ENCODE results near the gene UBR2. TPM values are rescaled to one million over a fixed set of nuclear protein-coding genes. Genes with fewer than 3 reads are reported as not detected.

Gene UBR2
- total RNA-seq, 6 experiments from 2014 or later: 14.0 to 22.8 (median 16.7) TPM

- Histone ChIP-seq H3K4me3 (no peak overlapping the region), H3K27me3 (no peaks in the 10 kb centered on the region), H3K4me1 (no peaks in the 10 kb centered on the region), H3K9me3 (no peaks in the 10 kb centered on the region), H3K27ac (no peak overlapping the region), H3K36me3 (peaks cover 0 to 41% (median 2%) of the 10 kb centered on the region in 4 donors)
- 67% methylated on average over 1 of the region's 1 CpG for WGBS (ENCODE audit: insufficient coverage, low coverage, low lambda C conversion rate, missing lambda C conversion rate)
- TF ChIP-seq CTCF (IDR thresholded peaks at IDR 0.05) (no peak), POLR2A (IDR thresholded peaks at IDR 0.05) (no peak)
- ATAC-seq (no peak), DNase-seq (no peak)
- intact Hi-C loops (cut with DNase I): no loop called here
Measured at GRCh38 chr6:42627674-42628073, 63.8 kb downstream of the UBR2 start.

- WGBS (ENCODE audit: insufficient coverage, low coverage, low lambda C conversion rate, missing lambda C conversion rate): 98% methylated on average over 2 of the region's 2 CpGs
- DNase-seq (no peak), ATAC-seq (no peak)
- no peaks in the 10 kb centered on the region for H3K4me1 ChIP-seq
- H3K27me3 ChIP-seq: no peaks in the 10 kb centered on the region
- intact Hi-C loops (cut with DNase I): no loop called here
- H3K36me3 ChIP-seq: peaks cover 0 to 48% (median 6%) of the 10 kb centered on the region in 4 donors
- TF ChIP-seq POLR2A (IDR thresholded peaks at IDR 0.05) (no peak), CTCF (IDR thresholded peaks at IDR 0.05) (no peak)
- H3K9me3 ChIP-seq: no peaks in the 10 kb centered on the region
- H3K27ac ChIP-seq: no peak overlapping the region
- no peak overlapping the region for H3K4me3 ChIP-seq
Measured at GRCh38 chr6:42628604-42629003, 64.8 kb downstream of the UBR2 start.

- no peak overlapping the region for H3K4me3 ChIP-seq
- H3K4me1 ChIP-seq: no peaks in the 10 kb centered on the region
- no peaks in the 10 kb centered on the region for H3K9me3 ChIP-seq
- peaks cover 0 to 55% (median 7%) of the 10 kb centered on the region in 4 donors for H3K36me3 ChIP-seq
- H3K27ac ChIP-seq: no peak overlapping the region
- no peak for DNase-seq
- TF ChIP-seq CTCF (IDR thresholded peaks at IDR 0.05) (no peak), POLR2A (IDR thresholded peaks at IDR 0.05) (no peak)
- intact Hi-C loops (cut with DNase I): no loop called here
- whole genome bisulfite sequencing (ENCODE audit: insufficient coverage, low coverage, low lambda C conversion rate, missing lambda C conversion rate): 78% methylated on average over 5 of the region's 5 CpGs
- no peaks in the 10 kb centered on the region for H3K27me3 ChIP-seq
- no peak for ATAC-seq
Measured at GRCh38 chr6:42629845-42630244, 66.0 kb downstream of the UBR2 start.

- Histone ChIP-seq H3K27me3 (no peaks in the 10 kb centered on the region), H3K27ac (no peak overlapping the region), H3K9me3 (no peaks in the 10 kb centered on the region), H3K4me3 (no peak overlapping the region), H3K4me1 (no peaks in the 10 kb centered on the region), H3K36me3 (peaks cover 0 to 77% (median 14%) of the 10 kb centered on the region in 4 donors)
- DNase-seq (no peak), ATAC-seq (no peak)
- intact Hi-C loops (cut with DNase I): no loop called here
- no peak for TF ChIP-seq POLR2A (IDR thresholded peaks at IDR 0.05)
- TF ChIP-seq CTCF (IDR thresholded peaks at IDR 0.05): no peak
- WGBS (ENCODE audit: insufficient coverage, low coverage, low lambda C conversion rate, missing lambda C conversion rate): 88% methylated on average over 3 of the region's 3 CpGs
Measured at GRCh38 chr6:42637681-42638080, 73.9 kb downstream of the UBR2 start.

- no peak overlapping the region for H3K4me3 ChIP-seq
- H3K9me3 ChIP-seq: no peaks in the 10 kb centered on the region
- no peak for DNase-seq
- no peak overlapping the region for H3K27ac ChIP-seq
- no peak for ATAC-seq
- H3K36me3 ChIP-seq: peaks cover 0 to 81% (median 31%) of the 10 kb centered on the region in 4 donors
- intact Hi-C loops (cut with DNase I): no loop called here
- TF ChIP-seq CTCF (IDR thresholded peaks at IDR 0.05) (no peak), POLR2A (IDR thresholded peaks at IDR 0.05) (no peak)
- 79% methylated on average over 5 of the region's 5 CpGs for WGBS (ENCODE audit: insufficient coverage, low coverage, low lambda C conversion rate, missing lambda C conversion rate)
- H3K4me1 ChIP-seq: no peaks in the 10 kb centered on the region
- H3K27me3 ChIP-seq: no peaks in the 10 kb centered on the region
Measured at GRCh38 chr6:42642794-42643193, 79.0 kb downstream of the UBR2 start.

Data from right lobe of liver (tissue), 6 donors.